Trophoblast cell (in vitro differentiated cells and primary cell): ENCODE results near the gene IGSF9B.
A peak's percentile ranks its signal among the peaks of the same experiment; 100 is the strongest.

Source experiments
- DNase-seq, 2 donors: peaks; one replicate each; pipeline ENCODE4 v3.0.0-alpha.2; 2016
- H2AFZ ChIP-seq: 2 replicates; pipeline ENCODE4 v1.6.1; 2013; ENCODE audit warnings: low read length, moderate library complexity, mild to moderate bottlenecking; ENCODE audit not compliant: insufficient read depth, poor library complexity
- H2AK5ac ChIP-seq: 2 replicates; pipeline ENCODE4 v1.6.1; 2013; ENCODE audit warnings: mild to moderate bottlenecking, low read length
- H2BK120ac ChIP-seq: 2 replicates; pipeline ENCODE4 v1.6.1; 2013; ENCODE audit warnings: low read length, mild to moderate bottlenecking, moderate library complexity; ENCODE audit not compliant: insufficient read depth, poor library complexity
- H2BK12ac ChIP-seq: 2 replicates; pipeline ENCODE4 v1.6.1; 2013; ENCODE audit warnings: mild to moderate bottlenecking, low read length, moderate library complexity
- H2BK5ac ChIP-seq: 2 replicates; pipeline ENCODE4 v1.6.1; 2013; ENCODE audit warnings: low read length, low read depth, moderate library complexity, mild to moderate bottlenecking; ENCODE audit not compliant: poor library complexity
- H3K14ac ChIP-seq: 2 replicates; pipeline ENCODE4 v1.6.1; 2013; ENCODE audit warnings: mild to moderate bottlenecking, low read length
- H3K18ac ChIP-seq: 2 replicates; pipeline ENCODE4 v1.6.1; 2013; ENCODE audit warnings: mild to moderate bottlenecking, low read length
- H3K23ac ChIP-seq: 2 replicates; pipeline ENCODE4 v1.6.1; 2013; ENCODE audit warnings: low read length
- H3K27ac ChIP-seq: 2 replicates; pipeline ENCODE4 v1.5.1; 2013; ENCODE audit warnings: low read depth, mild to moderate bottlenecking, inconsistent platforms, low read length, moderate library complexity
- H3K27me3 ChIP-seq: 2 replicates; pipeline ENCODE4 v1.6.1; 2013; ENCODE audit warnings: inconsistent platforms, mild to moderate bottlenecking, low read length, moderate library complexity; ENCODE audit not compliant: insufficient read depth
- H3K36me3 ChIP-seq, 2 experiments: 1 replicate in 1 of 2; 2 replicates in 1 of 2; pipeline ENCODE4 v1.6.1; 2013; ENCODE audit warnings: low read length in 2 of 2, mild to moderate bottlenecking in 2 of 2, moderate library complexity in 1 of 2; ENCODE audit not compliant: insufficient read depth in 2 of 2, control insufficient read depth in 1 of 2
- H3K4ac ChIP-seq: 2 replicates; pipeline ENCODE4 v1.6.1; 2013; ENCODE audit warnings: low read depth, mild to moderate bottlenecking, low read length, moderate library complexity
- H3K4me1 ChIP-seq, 2 experiments: 1 replicate in 1 of 2; 2 replicates in 1 of 2; pipeline ENCODE4 v1.6.1; 2013; ENCODE audit warnings: low read length in 2 of 2, mild to moderate bottlenecking in 2 of 2, moderate library complexity in 1 of 2; ENCODE audit not compliant: insufficient read depth in 2 of 2, control insufficient read depth in 1 of 2
- H3K4me2 ChIP-seq: 2 replicates; pipeline ENCODE4 v1.6.1; 2013; ENCODE audit warnings: inconsistent platforms, mild to moderate bottlenecking, low read length, moderate library complexity
- H3K4me3 ChIP-seq: 2 replicates; pipeline ENCODE4 v1.5.1; 2013; ENCODE audit warnings: mild to moderate bottlenecking, low read depth, low read length, inconsistent platforms
- H3K79me1 ChIP-seq: one replicate; pipeline ENCODE4 v1.6.1; 2013; ENCODE audit warnings: low read length
- H3K79me2 ChIP-seq: 2 replicates; pipeline ENCODE4 v1.6.1; 2013; ENCODE audit warnings: low read length, mild to moderate bottlenecking; ENCODE audit not compliant: control insufficient read depth, insufficient read depth, poor library complexity
- H3K9ac ChIP-seq: 2 replicates; pipeline ENCODE4 v1.6.1; 2013; ENCODE audit warnings: mild to moderate bottlenecking, low read length
- H3K9me3 ChIP-seq: 2 replicates; pipeline ENCODE4 v1.6.1; 2013; ENCODE audit warnings: low read depth, mild to moderate bottlenecking, control low read depth, inconsistent platforms, low read length; ENCODE audit not compliant: insufficient read depth
- H4K12ac ChIP-seq: 2 replicates; pipeline ENCODE4 v1.6.1; 2013; ENCODE audit warnings: low read depth, mild to moderate bottlenecking, low read length, moderate library complexity
- H4K8ac ChIP-seq: 2 replicates; pipeline ENCODE4 v1.6.1; 2013; ENCODE audit warnings: low read depth, mild to moderate bottlenecking, low read length, moderate library complexity
- H4K91ac ChIP-seq: one replicate; pipeline ENCODE4 v1.6.1; 2013; ENCODE audit warnings: low read depth, mild to moderate bottlenecking, low read length, moderate library complexity
- WGBS: extraction: QIAGEN DNeasy Blood & Tissue Kit; methylation state at CpG from one replicate; pipeline ENCODE4 v1.1.7; 2013; ENCODE audit warnings: missing lambda C conversion rate; ENCODE audit not compliant: insufficient read length, insufficient coverage; ENCODE audit errors: extremely low coverage; 5-methylcytosine and 5-hydroxymethylcytosine counted together

Gene IGSF9B

DNA sequence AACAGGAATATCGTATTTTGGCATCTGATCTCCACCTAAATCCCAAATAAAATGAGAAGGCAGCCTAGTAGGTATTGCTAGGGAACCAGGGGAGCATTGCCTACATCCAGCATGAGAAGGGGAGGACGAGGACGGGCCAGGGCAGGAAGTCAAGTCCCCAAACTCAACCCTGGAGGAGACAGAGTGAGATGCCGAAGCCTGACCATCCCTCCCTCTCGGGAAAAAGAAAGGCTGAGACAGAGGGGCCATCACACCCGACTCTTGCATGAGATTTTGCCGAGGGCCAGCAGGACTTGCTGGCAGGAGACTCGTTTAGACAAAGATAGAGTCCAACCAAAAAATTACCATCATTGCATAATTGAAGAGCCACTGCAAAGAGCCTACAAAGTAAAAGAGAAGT, 61.2 kb downstream of the IGSF9B start:
- no peak for DNase-seq
- H2BK120ac ChIP-seq, result no peak overlapping the region
- H3K4me2 ChIP-seq, result no peak overlapping the region

DNA sequence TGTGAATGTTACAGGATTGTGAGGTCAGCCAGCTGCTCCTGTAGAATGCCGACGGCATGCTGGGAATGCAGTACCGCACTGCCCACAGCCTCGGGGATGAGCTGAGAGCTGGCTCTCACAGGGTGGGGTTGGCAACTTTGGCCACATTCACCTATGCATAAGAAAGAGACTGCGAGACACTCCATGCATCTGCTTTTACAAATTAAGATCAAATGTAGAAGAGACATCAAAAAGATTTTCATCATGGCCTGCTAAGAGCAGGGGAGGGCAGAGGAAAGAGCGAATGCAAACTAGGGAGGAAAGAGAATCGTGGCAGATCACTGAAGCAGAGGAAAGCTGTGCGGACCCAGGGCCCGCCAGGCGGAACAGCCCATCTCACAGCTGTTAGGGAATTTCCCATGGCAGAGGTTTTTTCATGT, 61.7 kb downstream of the IGSF9B start:
- DNase-seq, result peak; percentile 51 to 75
- H3K36me3 ChIP-seq, result no peaks in the 10 kb centered on the region
- no peaks in the 10 kb centered on the region for H3K27me3 ChIP-seq
- H2BK5ac ChIP-seq, result no peak overlapping the region
- no peak overlapping the region for H4K12ac ChIP-seq
- H2BK120ac ChIP-seq, result no peak overlapping the region
- H4K8ac ChIP-seq, result no peak overlapping the region
- peaks cover 0 to 13% of the 10 kb centered on the region in 2 experiments for H3K4me1 ChIP-seq
- no peak overlapping the region for H3K27ac ChIP-seq
- peak overlapping the region; percentile 34 for H2BK12ac ChIP-seq
- no peak overlapping the region for H3K4ac ChIP-seq
- no CpG with 5 or more reads among the region's 10 CpGs for WGBS
- no peak overlapping the region for H2AFZ ChIP-seq
- no peak overlapping the region for H3K23ac ChIP-seq
- H3K4me2 ChIP-seq, result peak overlapping the region; percentile 30
- H3K14ac ChIP-seq, result no peak overlapping the region
- peaks cover 3% of the 10 kb centered on the region for H3K79me1 ChIP-seq
- no peak overlapping the region for H3K4me3 ChIP-seq
- no peaks in the 10 kb centered on the region for H3K9me3 ChIP-seq
- H4K91ac ChIP-seq, result no peak overlapping the region
- no peak overlapping the region for H2AK5ac ChIP-seq
- H3K18ac ChIP-seq, result no peak overlapping the region
- H3K9ac ChIP-seq, result no peak overlapping the region
- no peaks in the 10 kb centered on the region for H3K79me2 ChIP-seq

More for the DNA sequence above, 61.2 kb downstream of the IGSF9B start:
- Histone ChIP-seq H3K9me3 (no peaks in the 10 kb centered on the region), H3K36me3 (no peaks in the 10 kb centered on the region), H3K18ac (no peak overlapping the region), H2AK5ac (no peak overlapping the region), H4K12ac (no peak overlapping the region), H3K4me3 (no peak overlapping the region), H3K79me2 (no peaks in the 10 kb centered on the region), H3K4me1 (peaks cover 0 to 13% of the 10 kb centered on the region in 2 experiments), H3K79me1 (peaks cover 3% of the 10 kb centered on the region), H4K91ac (no peak overlapping the region), H3K4ac (no peak overlapping the region), H4K8ac (no peak overlapping the region), H3K27me3 (no peaks in the 10 kb centered on the region), H2BK5ac (no peak overlapping the region), H3K27ac (no peak overlapping the region), H2AFZ (no peak overlapping the region), H3K9ac (no peak overlapping the region), H3K23ac (no peak overlapping the region), H3K14ac (no peak overlapping the region), H2BK12ac (no peak overlapping the region)
- WGBS, result no CpG with 5 or more reads among the region's 8 CpGs

DNA sequence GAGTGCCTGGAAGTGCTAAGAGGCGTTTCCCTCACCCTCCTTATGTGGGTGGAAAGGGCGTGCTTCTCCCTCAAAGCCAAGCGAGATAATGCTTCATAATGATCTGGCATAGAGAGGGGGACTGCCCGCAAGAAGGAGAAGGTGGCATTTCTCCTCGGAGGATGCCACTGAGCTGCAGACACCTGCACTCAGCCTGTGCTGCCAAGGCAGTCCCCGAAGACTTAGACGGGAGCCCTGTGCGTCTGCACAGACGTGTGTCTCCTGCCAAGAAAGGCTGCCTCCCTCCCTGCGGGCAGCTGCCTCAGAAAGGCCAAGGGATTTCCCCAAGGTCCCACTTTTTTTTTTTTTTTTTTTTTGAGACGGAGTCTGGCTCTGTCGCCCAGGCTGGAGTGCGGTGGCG, 63.4 kb downstream of the IGSF9B start:
- Histone ChIP-seq H4K8ac (no peak overlapping the region), H3K14ac (no peak overlapping the region), H2AFZ (no peak overlapping the region), H3K27ac (no peak overlapping the region), H3K79me1 (peaks cover 3% of the 10 kb centered on the region), H2BK12ac (no peak overlapping the region), H3K4me3 (no peak overlapping the region), H3K27me3 (no peaks in the 10 kb centered on the region), H3K4ac (no peak overlapping the region), H3K36me3 (no peaks in the 10 kb centered on the region), H3K79me2 (no peaks in the 10 kb centered on the region), H2BK120ac (no peak overlapping the region), H3K9ac (no peak overlapping the region), H3K18ac (no peak overlapping the region), H4K12ac (no peak overlapping the region), H3K23ac (no peak overlapping the region), H4K91ac (no peak overlapping the region), H3K4me1 (peaks cover 0 to 13% of the 10 kb centered on the region in 2 experiments), H3K4me2 (no peak overlapping the region), H2BK5ac (no peak overlapping the region), H3K9me3 (no peaks in the 10 kb centered on the region), H2AK5ac (no peak overlapping the region)
- no CpG with 5 or more reads among the region's 14 CpGs for WGBS
- DNase-seq, result no peak

DNA sequence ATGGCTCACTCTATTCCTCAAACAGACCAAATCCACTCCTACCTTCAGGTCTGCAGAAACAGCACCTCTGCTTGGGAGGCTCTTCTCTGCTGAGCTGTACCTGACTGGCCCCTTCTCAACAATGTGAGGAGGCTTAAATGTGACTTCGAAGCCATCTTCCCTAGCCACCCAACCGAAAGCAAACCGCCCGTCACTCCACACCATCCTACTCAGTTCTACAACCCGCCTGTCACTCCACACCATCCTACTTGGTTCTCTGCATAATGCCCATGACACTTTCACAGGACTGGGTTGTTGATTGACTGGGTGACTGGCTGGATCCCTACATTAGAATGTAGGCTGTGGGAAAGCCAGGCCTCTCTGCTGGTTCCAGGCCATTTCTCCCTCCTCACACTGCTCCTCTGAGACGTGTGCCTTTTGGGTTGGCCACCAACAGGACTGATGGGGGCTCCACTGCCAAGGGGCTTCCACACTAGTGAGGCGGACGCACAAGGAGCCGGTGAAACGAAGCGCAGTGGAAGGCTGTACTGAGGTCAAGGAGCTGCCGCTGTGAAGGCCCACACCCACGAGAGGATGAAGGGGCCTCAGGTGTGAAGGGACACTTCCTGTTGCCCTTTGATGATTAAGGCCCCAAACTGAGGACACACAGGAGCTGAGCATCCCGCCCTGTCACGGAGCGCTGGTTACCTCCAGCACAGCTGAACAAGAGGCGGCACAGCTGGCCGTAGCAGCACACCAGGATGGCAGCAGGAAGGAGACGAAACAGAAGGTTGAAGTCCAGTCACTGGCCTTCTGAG, 64.0 kb downstream of the IGSF9B start:
- Histone ChIP-seq H3K79me2 (no peaks in the 10 kb centered on the region), H4K12ac (no peak overlapping the region), H2AFZ (no peak overlapping the region), H4K91ac (no peak overlapping the region), H3K14ac (no peak overlapping the region), H3K9me3 (no peaks in the 10 kb centered on the region), H3K27ac (no peak overlapping the region), H3K9ac (no peak overlapping the region), H3K18ac (no peak overlapping the region), H3K4me1 (peaks cover 0 to 13% of the 10 kb centered on the region in 2 experiments), H3K4me3 (no peak overlapping the region), H2BK5ac (no peak overlapping the region), H2AK5ac (peak overlapping the region; percentile 16), H3K23ac (no peak overlapping the region), H4K8ac (no peak overlapping the region), H3K79me1 (peaks cover 3% of the 10 kb centered on the region), H3K4me2 (no peak overlapping the region), H3K36me3 (no peaks in the 10 kb centered on the region), H3K4ac (no peak overlapping the region), H2BK120ac (no peak overlapping the region), H2BK12ac (no peak overlapping the region), H3K27me3 (no peaks in the 10 kb centered on the region)
- WGBS, result no CpG with 5 or more reads among the region's 19 CpGs
- DNase-seq, result no peak
